ENCODE data around the gene NME9.

GRCh38 chr3:138378331-138378730 lies 48.7 kb upstream of the NME9 start:
- TF ChIP-seq CTCF (IDR thresholded peaks at IDR 0.05): no peak
- TF ChIP-seq POLR2A (IDR thresholded peaks at IDR 0.05): no peak
- no peak for TF ChIP-seq POLR2AphosphoS5 (IDR thresholded peaks at IDR 0.05)
